Measurements from ENCODE around the gene PCDHGB1. TPM values are rescaled to one million over a fixed set of nuclear protein-coding genes. Genes with fewer than 3 reads are reported as not detected.

PCDHGB1 gene
- polyA plus RNA-seq, 1 donor from 2014 or later: 0.46 TPM

DNA sequence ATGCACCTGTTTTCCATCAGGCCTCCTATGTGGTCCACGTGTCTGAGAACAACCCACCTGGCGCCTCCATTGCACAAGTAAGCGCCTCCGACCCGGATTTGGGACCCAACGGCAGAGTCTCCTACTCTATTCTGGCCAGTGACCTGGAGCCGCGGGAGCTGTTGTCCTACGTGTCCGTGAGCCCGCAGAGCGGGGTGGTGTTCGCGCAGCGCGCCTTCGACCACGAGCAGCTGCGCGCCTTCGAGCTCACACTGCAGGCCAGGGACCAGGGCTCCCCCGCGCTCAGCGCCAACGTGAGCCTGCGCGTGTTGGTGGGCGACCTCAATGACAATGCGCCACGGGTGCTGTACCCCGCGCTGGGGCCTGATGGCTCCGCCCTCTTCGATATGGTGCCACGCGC, 1.7 kb downstream of the PCDHGB1 start:
- H3K9me3 ChIP-seq (ENCODE audit: low read length): peaks cover 21% of the 10 kb centered on the region

DNA sequence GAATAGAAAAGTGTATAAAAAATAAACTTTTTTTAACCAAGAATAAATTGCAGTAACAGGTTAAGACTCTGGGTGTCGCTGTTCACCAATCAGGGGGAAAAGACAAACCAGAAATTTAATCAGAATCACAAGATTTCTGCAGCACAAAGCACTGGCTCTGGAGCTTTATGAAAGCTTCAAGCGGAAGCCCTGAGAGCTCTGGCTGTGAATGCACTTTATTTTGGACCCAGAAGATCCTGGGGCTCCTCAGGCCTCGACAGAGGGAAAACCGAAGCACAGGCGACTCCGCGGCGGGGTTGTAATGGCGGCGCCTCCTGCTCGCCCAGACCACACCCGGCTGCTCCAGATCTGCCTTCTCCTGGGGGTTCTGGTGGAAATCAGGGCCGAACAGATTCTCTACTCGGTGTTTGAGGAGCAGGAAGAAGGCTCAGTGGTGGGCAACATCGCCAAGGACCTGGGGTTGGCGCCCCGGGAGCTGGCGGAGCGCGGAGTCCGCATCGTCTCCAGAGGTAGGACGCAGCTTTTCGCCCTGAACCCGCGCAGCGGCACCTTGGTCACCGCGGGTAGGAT, 5.1 kb downstream of the PCDHGB1 start, which contains the start of gene PCDHGA4:
TSS of gene PCDHGA4 (plus strand) at position 122 of the 570 bp plus-strand sequence. CDS start at position 209, 87 bp downstream.
- no peak within 1 kb of the TSS for H3K4me3 ChIP-seq (ENCODE audit: low read length)

More for the DNA sequence above, 1.7 kb downstream of the PCDHGB1 start:
- Histone ChIP-seq H3K9me2 (ENCODE audit: insufficient read depth, low read length) (no peaks in the 10 kb centered on the region), H3K36me3 (ENCODE audit: insufficient read depth, low read length) (no peaks in the 10 kb centered on the region), H3K4me2 (ENCODE audit: low read length) (no peak overlapping the region), H4K20me1 (ENCODE audit: insufficient read depth) (no peaks in the 10 kb centered on the region), H2AFZ (ENCODE audit: low read depth, low read length) (no peak overlapping the region), H3K27ac (ENCODE audit: low read length) (no peak overlapping the region), H3K27me3 (ENCODE audit: insufficient read depth, low read depth, low read length) (no peaks in the 10 kb centered on the region), H3F3A (ENCODE audit: insufficient read depth, low read length, poor library complexity, severe bottlenecking) (no peaks in the 10 kb centered on the region), H3K4me3 (ENCODE audit: low read length) (no peak overlapping the region), H3K9ac (ENCODE audit: low read length) (no peak overlapping the region), H3K79me2 (replicated peaks; ENCODE audit: insufficient read depth, low read length) (no peaks in the 10 kb centered on the region)
- TF ChIP-seq, protein P1, sequence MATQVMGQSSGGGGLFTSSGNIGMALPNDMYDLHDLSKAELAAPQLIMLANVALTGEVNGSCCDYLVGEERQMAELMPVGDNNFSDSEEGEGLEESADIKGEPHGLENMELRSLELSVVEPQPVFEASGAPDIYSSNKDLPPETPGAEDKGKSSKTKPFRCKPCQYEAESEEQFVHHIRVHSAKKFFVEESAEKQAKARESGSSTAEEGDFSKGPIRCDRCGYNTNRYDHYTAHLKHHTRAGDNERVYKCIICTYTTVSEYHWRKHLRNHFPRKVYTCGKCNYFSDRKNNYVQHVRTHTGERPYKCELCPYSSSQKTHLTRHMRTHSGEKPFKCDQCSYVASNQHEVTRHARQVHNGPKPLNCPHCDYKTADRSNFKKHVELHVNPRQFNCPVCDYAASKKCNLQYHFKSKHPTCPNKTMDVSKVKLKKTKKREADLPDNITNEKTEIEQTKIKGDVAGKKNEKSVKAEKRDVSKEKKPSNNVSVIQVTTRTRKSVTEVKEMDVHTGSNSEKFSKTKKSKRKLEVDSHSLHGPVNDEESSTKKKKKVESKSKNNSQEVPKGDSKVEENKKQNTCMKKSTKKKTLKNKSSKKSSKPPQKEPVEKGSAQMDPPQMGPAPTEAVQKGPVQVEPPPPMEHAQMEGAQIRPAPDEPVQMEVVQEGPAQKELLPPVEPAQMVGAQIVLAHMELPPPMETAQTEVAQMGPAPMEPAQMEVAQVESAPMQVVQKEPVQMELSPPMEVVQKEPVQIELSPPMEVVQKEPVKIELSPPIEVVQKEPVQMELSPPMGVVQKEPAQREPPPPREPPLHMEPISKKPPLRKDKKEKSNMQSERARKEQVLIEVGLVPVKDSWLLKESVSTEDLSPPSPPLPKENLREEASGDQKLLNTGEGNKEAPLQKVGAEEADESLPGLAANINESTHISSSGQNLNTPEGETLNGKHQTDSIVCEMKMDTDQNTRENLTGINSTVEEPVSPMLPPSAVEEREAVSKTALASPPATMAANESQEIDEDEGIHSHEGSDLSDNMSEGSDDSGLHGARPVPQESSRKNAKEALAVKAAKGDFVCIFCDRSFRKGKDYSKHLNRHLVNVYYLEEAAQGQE (IDR thresholded peaks at IDR 0.05; ENCODE audit: borderline replicate concordance): no peak
- TF ChIP-seq EZH2 (IDR thresholded peaks at IDR 0.05; ENCODE audit: borderline replicate concordance, insufficient read depth, low read length, poor library complexity, severe bottlenecking): no peak
- no peak for TF ChIP-seq EP300 (conservative IDR thresholded peaks at IDR 0.05; ENCODE audit: poor library complexity, severe bottlenecking)
- no peak for TF ChIP-seq TAF1 (IDR thresholded peaks at IDR 0.05; ENCODE audit: low read depth)
- no peak for TF ChIP-seq SMC3 (conservative IDR thresholded peaks at IDR 0.05; ENCODE audit: poor library complexity)
- TF ChIP-seq, protein P2, sequence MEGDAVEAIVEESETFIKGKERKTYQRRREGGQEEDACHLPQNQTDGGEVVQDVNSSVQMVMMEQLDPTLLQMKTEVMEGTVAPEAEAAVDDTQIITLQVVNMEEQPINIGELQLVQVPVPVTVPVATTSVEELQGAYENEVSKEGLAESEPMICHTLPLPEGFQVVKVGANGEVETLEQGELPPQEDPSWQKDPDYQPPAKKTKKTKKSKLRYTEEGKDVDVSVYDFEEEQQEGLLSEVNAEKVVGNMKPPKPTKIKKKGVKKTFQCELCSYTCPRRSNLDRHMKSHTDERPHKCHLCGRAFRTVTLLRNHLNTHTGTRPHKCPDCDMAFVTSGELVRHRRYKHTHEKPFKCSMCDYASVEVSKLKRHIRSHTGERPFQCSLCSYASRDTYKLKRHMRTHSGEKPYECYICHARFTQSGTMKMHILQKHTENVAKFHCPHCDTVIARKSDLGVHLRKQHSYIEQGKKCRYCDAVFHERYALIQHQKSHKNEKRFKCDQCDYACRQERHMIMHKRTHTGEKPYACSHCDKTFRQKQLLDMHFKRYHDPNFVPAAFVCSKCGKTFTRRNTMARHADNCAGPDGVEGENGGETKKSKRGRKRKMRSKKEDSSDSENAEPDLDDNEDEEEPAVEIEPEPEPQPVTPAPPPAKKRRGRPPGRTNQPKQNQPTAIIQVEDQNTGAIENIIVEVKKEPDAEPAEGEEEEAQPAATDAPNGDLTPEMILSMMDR (IDR thresholded peaks at IDR 0.05; ENCODE audit: poor library complexity, severe bottlenecking): no peak
- no peak for TF ChIP-seq MXI1 (conservative IDR thresholded peaks at IDR 0.05; ENCODE audit: poor library complexity, severe bottlenecking)
- TF ChIP-seq POLR2AphosphoS5 (IDR thresholded peaks at IDR 0.05): no peak
- TF ChIP-seq RAD21 (conservative IDR thresholded peaks at IDR 0.05): no peak

More for the DNA sequence above, 5.1 kb downstream of the PCDHGB1 start, which contains the start of gene PCDHGA4:
- H3K9me3 ChIP-seq (ENCODE audit: low read length): peaks cover 33% of the 10 kb centered on the region
- no peaks in the 10 kb centered on the region for H3K9me2 ChIP-seq (ENCODE audit: insufficient read depth, low read length)
- TF ChIP-seq POLR2AphosphoS5 (IDR thresholded peaks at IDR 0.05) (no peak), SMC3 (conservative IDR thresholded peaks at IDR 0.05; ENCODE audit: poor library complexity) (no peak), MXI1 (conservative IDR thresholded peaks at IDR 0.05; ENCODE audit: poor library complexity, severe bottlenecking) (no peak), EP300 (conservative IDR thresholded peaks at IDR 0.05; ENCODE audit: poor library complexity, severe bottlenecking) (no peak), TAF1 (IDR thresholded peaks at IDR 0.05; ENCODE audit: low read depth) (no peak), EZH2 (IDR thresholded peaks at IDR 0.05; ENCODE audit: borderline replicate concordance, insufficient read depth, low read length, poor library complexity, severe bottlenecking) (no peak), RAD21 (conservative IDR thresholded peaks at IDR 0.05) (no peak)
- TF ChIP-seq, protein P2 (IDR thresholded peaks at IDR 0.05; ENCODE audit: poor library complexity, severe bottlenecking): no peak
- TF ChIP-seq, protein P1 (IDR thresholded peaks at IDR 0.05; ENCODE audit: borderline replicate concordance): no peak
- no peak within 1 kb of the TSS for H3K9ac ChIP-seq (ENCODE audit: low read length)
- H3K79me2 ChIP-seq (replicated peaks; ENCODE audit: insufficient read depth, low read length): no peaks in the 10 kb centered on the region
- no peak within 1 kb of the TSS for H3K4me2 ChIP-seq (ENCODE audit: low read length)
- no peak within 1 kb of the TSS for H2AFZ ChIP-seq (ENCODE audit: low read depth, low read length)
- no peaks in the 10 kb centered on the region for H3K36me3 ChIP-seq (ENCODE audit: insufficient read depth, low read length)
- H3F3A ChIP-seq (ENCODE audit: insufficient read depth, low read length, poor library complexity, severe bottlenecking): no peaks in the 10 kb centered on the region
- H3K27me3 ChIP-seq (ENCODE audit: insufficient read depth, low read depth, low read length): no peaks in the 10 kb centered on the region
- H3K27ac ChIP-seq (ENCODE audit: low read length): no peak within 1 kb of the TSS
- H4K20me1 ChIP-seq (ENCODE audit: insufficient read depth): no peaks in the 10 kb centered on the region

All from neural cell (in vitro differentiated cells).